Measurements from ENCODE around the gene PLB1.

- TF ChIP-seq, protein P1, sequence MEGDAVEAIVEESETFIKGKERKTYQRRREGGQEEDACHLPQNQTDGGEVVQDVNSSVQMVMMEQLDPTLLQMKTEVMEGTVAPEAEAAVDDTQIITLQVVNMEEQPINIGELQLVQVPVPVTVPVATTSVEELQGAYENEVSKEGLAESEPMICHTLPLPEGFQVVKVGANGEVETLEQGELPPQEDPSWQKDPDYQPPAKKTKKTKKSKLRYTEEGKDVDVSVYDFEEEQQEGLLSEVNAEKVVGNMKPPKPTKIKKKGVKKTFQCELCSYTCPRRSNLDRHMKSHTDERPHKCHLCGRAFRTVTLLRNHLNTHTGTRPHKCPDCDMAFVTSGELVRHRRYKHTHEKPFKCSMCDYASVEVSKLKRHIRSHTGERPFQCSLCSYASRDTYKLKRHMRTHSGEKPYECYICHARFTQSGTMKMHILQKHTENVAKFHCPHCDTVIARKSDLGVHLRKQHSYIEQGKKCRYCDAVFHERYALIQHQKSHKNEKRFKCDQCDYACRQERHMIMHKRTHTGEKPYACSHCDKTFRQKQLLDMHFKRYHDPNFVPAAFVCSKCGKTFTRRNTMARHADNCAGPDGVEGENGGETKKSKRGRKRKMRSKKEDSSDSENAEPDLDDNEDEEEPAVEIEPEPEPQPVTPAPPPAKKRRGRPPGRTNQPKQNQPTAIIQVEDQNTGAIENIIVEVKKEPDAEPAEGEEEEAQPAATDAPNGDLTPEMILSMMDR (IDR thresholded peaks at IDR 0.05), result no peak
- TF ChIP-seq POLR2AphosphoS5 (IDR thresholded peaks at IDR 0.05; ENCODE audit: insufficient read depth in 1 of 2, low read depth in 1 of 2), result no peak
- no peak for TF ChIP-seq POLR2A (IDR thresholded peaks at IDR 0.05)
Measured at GRCh38 chr2:28613186-28613585, 117.3 kb downstream of the PLB1 start.
